Bronchus fibroblast of lung (primary cell): Measurements from ENCODE around the gene HECTD4. TPM values are rescaled to one million over a fixed set of nuclear protein-coding genes. Genes with fewer than 3 reads are reported as not detected.

Experiments used
- total RNA-seq: library from RNA; depleted of rRNA; stranded (reverse); fragments of >200 nt; gene quantifications from 2 replicates; pipeline ENCODE4 v1.2.3, GENCODE V29; 2015

HECTD4 gene, protein sequence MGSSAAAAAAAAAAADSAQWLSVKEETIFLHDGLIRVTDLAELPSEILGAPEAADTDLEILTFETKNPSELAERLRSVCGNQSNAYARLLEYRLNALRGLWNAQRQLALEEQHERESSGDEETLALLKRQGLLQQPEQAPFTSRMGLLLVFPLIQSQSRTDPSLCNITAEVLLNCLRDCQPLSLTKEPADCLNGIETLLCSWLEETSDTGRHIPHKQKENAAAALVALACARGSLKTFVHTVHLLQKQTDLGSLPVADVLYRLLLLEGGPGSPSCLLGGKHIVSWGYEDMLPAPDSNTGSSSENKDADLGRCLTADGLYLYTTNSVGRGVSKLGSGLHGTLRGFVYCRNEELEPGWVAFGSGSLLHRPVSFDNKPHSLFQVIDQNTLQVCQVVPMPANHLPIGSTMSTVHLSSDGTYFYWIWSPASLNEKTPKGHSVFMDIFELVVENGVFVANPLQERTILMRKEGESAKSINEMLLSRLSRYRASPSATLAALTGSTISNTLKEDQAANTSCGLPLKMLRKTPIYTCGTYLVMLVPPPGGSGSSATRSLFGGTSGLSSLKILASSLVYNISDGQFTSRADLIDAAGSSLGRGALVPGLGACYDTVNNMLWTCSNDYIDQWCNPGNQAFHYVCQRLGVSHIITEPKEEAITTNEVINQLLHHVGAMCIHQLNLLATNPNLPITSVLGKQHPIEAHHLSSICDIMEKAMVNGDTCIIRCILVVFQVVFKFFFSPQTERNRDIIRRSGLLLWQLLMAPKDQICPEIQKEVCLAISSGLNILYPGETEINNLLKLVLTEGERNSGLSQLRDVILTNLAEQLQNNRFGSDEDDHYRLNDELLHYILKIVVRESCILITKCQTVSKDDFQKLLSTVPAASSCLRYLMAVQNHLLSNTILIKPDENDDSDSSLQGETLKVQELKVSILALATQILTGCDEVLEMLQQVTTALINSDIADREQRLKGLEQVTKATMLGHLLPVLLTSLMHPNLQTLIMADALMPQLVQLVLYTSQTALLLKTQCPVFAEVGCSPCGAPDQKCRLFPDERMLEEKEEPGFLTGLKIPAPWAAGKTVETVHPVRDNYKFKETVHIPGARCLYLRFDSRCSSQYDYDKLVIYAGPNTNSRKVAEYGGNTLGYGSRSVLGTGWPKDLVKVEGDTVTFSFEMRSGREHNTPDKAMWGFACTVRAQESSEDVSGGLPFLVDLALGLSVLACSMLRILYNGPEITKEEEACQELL (N-terminal part only)
- 4.9 and 5.7 TPM in 2 replicates for total RNA-seq

DNA sequence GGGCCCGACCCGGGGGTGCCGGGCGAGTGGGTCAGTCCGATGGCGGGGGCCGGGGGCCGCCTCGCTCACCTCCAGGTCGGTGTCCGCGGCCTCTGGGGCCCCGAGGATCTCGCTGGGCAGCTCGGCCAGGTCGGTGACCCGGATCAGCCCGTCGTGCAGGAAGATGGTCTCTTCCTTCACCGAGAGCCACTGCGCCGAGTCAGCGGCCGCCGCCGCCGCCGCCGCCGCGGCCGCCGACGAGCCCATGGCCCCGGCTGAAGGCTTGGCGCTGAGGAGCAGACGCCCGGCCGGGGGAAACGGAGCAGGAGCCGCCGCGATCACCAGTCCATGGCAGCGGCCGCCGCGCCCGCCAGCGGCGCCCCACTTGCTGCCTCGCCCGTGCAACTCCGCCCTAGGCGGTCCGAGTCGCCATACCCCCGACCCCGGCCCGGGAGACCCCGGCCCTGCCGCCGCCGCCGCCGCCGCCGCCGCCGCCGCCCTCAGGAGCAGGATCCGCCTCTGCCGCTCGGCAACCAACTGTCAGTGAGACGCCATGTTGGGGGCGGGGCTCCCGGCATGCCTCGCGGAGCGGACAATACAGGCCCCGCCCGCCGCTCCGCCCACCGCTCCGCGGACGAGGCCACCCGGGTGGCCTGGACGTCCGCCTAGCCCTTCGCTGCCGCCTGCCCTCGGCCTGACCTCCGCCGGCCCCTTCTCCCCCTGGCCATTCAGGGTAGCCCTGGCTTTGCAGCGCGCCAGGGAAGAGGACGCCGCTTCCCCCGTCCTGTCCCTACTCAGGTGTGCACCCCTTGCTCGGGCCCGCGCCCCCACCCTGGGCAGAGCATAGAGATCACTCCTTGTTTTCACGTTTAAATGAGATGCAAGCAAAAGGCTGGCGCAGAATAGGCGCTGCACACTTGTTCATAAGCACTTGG lies at the start of gene HECTD4:
HECTD4 (minus strand) TSS at position 549 of the 914 bp plus-strand sequence; CDS start at position 246, 303 bp downstream.

DNA sequence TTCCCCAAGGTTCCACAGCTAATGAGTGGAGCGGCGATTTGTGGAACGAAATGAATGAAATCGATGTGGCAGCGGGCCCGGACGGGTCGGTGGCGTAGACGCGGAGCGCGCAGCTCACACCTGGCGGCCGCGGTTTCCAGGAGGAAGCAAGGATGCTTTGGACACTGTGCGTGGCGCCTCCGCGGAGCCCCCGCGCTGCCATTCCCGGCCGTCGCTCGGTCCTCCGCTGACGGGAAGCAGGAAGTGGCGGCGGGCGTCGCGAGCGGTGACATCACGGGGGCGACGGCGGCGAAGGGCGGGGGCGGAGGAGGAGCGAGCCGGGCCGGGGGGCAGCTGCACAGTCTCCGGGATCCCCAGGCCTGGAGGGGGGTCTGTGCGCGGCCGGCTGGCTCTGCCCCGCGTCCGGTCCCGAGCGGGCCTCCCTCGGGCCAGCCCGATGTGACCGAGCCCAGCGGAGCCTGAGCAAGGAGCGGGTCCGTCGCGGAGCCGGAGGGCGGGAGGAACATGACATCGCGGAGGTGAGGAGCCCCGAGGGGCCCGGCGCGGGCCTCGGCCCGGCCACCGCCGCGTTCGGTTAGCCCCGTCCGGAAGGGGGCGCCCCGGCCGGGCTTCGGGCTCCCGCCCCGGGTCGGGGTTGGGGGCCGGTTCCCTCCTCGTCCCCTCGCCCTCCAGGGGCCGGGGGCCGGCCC lies 36.5 kb upstream of the HECTD4 start, which contains the start of gene PTPN11:
PTPN11 (plus strand) TSS at position 340 of the 689 bp plus-strand sequence; CDS start at position 505, 165 bp downstream.

DNA sequence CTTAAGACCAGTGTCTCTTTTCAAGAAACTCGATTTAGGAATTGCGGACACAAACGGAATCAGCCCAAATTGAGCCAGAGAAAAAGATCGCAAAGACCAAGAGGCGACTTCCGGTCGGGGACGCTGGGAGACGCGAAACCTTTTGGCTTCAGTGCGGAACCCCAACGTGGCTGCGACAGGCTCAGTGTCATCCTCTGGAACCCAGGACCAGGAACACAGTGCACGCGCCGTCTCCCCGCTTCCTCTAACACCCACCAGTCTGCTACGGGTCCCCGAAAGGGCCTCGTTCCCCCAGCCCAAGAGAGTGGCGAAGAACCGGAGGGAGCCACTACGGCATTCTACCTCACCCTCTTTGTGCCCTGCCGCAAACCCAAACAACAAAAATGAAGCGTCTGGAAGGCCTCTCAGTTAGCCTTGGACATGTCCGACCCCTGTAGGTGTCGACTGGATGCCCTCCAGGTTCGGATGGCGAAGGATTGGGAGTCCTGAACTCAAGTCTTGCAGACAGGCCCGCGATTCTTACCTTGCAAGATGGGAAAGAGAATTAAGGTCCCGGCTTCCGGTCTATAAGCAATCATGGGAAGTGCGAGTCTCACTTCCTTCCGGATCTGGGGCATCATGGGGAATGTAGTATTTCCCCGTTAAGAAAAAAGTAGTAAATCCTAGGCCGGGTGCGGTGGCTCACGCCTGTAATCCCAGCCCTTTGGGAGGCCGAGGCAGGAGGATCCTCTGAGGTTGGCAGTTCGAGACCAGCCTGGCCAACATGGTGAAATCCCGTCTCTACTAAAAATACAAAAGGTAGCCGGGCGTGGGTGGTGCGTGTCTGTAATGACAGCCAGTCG lies 27.1 kb upstream of the HECTD4 start, which contains the start of gene RPL6:
RPL6 (minus strand) TSS at position 542 of the 842 bp plus-strand sequence. CDS start 949 bp downstream, outside the sequence.

DNA sequence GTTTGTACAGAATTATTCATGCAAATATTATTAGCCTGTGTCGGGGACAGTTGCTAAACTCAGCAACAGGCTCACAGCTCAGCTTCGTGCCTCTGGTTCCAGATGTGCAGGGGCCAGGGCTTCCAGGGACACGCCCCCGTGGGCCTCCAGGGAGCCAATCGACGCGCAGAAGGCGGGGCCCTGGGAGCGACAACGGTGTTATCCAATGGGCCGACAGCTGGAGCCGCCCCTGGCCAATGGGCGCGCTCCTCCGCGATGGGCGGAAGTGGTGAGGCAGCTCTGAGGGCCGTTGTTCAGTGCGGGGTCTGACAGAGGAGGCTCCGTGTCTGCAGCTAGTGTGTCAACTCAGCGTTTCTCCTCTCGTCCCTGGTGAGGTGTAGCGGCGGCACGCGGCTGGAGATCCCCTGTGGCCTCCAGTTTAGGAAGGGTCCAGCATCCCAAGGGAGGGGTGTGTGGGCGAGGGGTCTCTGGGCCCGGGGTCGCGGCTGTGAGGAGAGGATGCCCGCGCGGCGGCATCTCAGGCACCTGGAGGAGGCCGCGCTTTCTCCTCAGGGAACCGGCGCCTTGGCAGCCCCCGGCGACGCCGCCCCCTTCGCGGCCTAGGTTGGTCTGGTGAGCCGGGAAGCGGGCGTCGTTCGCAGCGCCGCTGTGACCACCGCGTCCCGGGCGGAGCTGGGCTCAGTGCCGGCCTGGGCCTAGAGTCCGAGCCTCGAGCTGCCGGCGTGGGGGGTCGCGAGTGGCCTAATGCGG lies 256.8 kb downstream of the HECTD4 start, which contains the start of gene TRAFD1:
TRAFD1 (plus strand) TSS at position 311 of the 750 bp plus-strand sequence. CDS start 4,963 bp downstream, outside the sequence.

Other genes with a start within 250 kb of the HECTD4 start
- gene RPL6, start 27.2 kb upstream of the HECTD4 start, total RNA-seq, result 1,624 and 2,035 TPM in 2 replicates
- 46.4 and 62.4 TPM in 2 replicates for gene PTPN11, start 36.5 kb upstream of the HECTD4 start, total RNA-seq